HCT116 (cell line): ENCODE results near the gene COL4A1. TPM values are rescaled to one million over a fixed set of nuclear protein-coding genes. Genes with fewer than 3 reads are reported as not detected.

Source experiments
- ATAC-seq: fragments of 200-7000 bp; cut with Tn5 transposase; 2 replicates; pipeline ENCODE4 v1.9.1; 2020; ENCODE audit warnings: mild to moderate bottlenecking, moderate library complexity
- BruUV-seq: library from RNA; stranded (reverse); fragments of 400-500 nt; replicated peaks from 2 replicates; lab custom pipeline; 2021; lab: Mats Ljungman, UMichigan
- CTCF ChIA-PET: fragments of 300-600 bp; sonication (Branson Sonifier 250); formaldehyde crosslinking; loops from one replicate; lab custom pipeline; 2021; ENCODE audit warnings: antibody characterized with exemption; lab: Charles Lee
- POLR2A ChIA-PET: fragments of 300-600, 350-600 bp; sonication (Branson Sonifier 250); formaldehyde crosslinking; loops from one replicate; lab custom pipeline; 2021; ENCODE audit warnings: antibody characterized with exemption; lab: Charles Lee
- RAD21 ChIA-PET, 2 experiments: fragments of 300-600 bp; sonication (Branson Sonifier 250); formaldehyde crosslinking; loops; one replicate each; lab custom pipeline; 2023; ENCODE audit warnings: low total read pairs in 2 of 2; ENCODE audit not compliant: uncharacterized antibody in 2 of 2, unreplicated experiment in 2 of 2, low non-redundant PET in 1 of 2; lab: Charles Lee
- DNase-seq: peaks from one replicate; pipeline ENCODE4 v3.0.0-alpha.2; 2010; ENCODE audit warnings: low read depth, low spot score
- H2AFZ ChIP-seq: fragments of 200-600 bp; shearing (Covaris generic), sonication (generic); 2 replicates; pipeline ENCODE4 v1.6.1; 2017; ENCODE audit warnings: low read depth, mixed run types, mixed read lengths, antibody characterized with exemption, low read length; ENCODE audit not compliant: poor library complexity, severe bottlenecking
- H3K27ac ChIP-seq: 2 replicates; pipeline ENCODE4 v1.5.1; 2012; ENCODE audit warnings: low read depth, low read length
- H3K27me3 ChIP-seq: fragments of 200-600 bp; sonication (generic); 2 replicates; pipeline ENCODE4 v1.6.1; 2016; ENCODE audit warnings: mixed run types, low read length, mixed read lengths; ENCODE audit not compliant: insufficient read depth
- H3K36me3 ChIP-seq, 2 experiments: fragments of 200-500 bp in 1 of 2; fragments of 200-600 bp in 1 of 2; sonication (Bioruptor generic) in 1 of 2; sonication (generic) in 1 of 2; 2 replicates each; pipeline versions ENCODE4 v1.5.1 to v1.6.1; 2014 to 2016; ENCODE audit warnings: low read length in 2 of 2, inconsistent platforms in 1 of 2, mixed read lengths in 1 of 2, mixed run types in 1 of 2; ENCODE audit not compliant: insufficient read depth in 2 of 2, control insufficient read depth in 1 of 2
- H3K4me1 ChIP-seq, 2 experiments: fragments of 200-600 bp in 1 of 2; sonication (generic) in 1 of 2; 2 replicates each; pipeline versions ENCODE4 v1.5.1 to v1.6.1; 2012 to 2017; ENCODE audit warnings: low read length in 2 of 2, inconsistent platforms in 1 of 2, mild to moderate bottlenecking in 1 of 2, mixed read lengths in 1 of 2, mixed run types in 1 of 2, moderate library complexity in 1 of 2; ENCODE audit not compliant: insufficient read depth in 2 of 2, control insufficient read depth in 1 of 2
- H3K4me2 ChIP-seq: fragments of 200-600 bp; sonication (generic); 2 replicates; pipeline ENCODE4 v1.6.1; 2017; ENCODE audit warnings: mixed run types, low read length, mixed read lengths
- H3K4me3 ChIP-seq, 2 experiments: fragments of 200-600 bp in 1 of 2; sonication (generic) in 1 of 2; replicated peaks in 1 of 2; 2 replicates each; pipeline ENCODE4 v1.5.1; 2011 to 2016; ENCODE audit warnings: low read length in 2 of 2, control low read depth in 1 of 2, low read depth in 1 of 2, mild to moderate bottlenecking in 1 of 2, mixed read lengths in 1 of 2, mixed run types in 1 of 2
- H3K79me2 ChIP-seq: fragments of 200-600 bp; sonication (generic); 2 replicates; pipeline ENCODE4 v1.6.1; 2017; ENCODE audit warnings: mild to moderate bottlenecking, mixed run types, low read length, moderate library complexity, mixed read lengths; ENCODE audit not compliant: insufficient read depth
- H3K9ac ChIP-seq: fragments of 200-600 bp; sonication (generic); 2 replicates; pipeline ENCODE4 v1.6.1; 2016; ENCODE audit warnings: low read length, mixed read lengths
- H3K9me2 ChIP-seq: fragments of 200-600 bp; sonication (generic), shearing (Covaris generic); 2 replicates; pipeline ENCODE4 v1.6.1; 2017; ENCODE audit warnings: mixed run types, mild to moderate bottlenecking, moderate library complexity; ENCODE audit not compliant: insufficient read depth
- H3K9me3 ChIP-seq, 2 experiments: fragments of 200-500 bp in 1 of 2; fragments of 200-600 bp in 1 of 2; sonication (Bioruptor generic) in 1 of 2; sonication (generic) in 1 of 2; 2 replicates each; pipeline ENCODE4 v1.6.1; 2014 to 2017; ENCODE audit warnings: low read length in 2 of 2, mixed read lengths in 2 of 2, inconsistent platforms in 1 of 2, low read depth in 1 of 2, mild to moderate bottlenecking in 1 of 2, mixed run types in 1 of 2, moderate library complexity in 1 of 2; ENCODE audit not compliant: control insufficient read depth in 1 of 2, insufficient read depth in 1 of 2
- H4K20me1 ChIP-seq: fragments of 200-600 bp; sonication (generic), shearing (Covaris generic); 2 replicates; pipeline ENCODE4 v1.6.1; 2017; ENCODE audit warnings: mixed run types, mild to moderate bottlenecking, moderate library complexity; ENCODE audit not compliant: insufficient read depth
- CBX3 ChIP-seq: IDR thresholded peaks from 2 replicates; pipeline ENCODE4 v1.6.1; 2012; ENCODE audit warnings: low read depth
- FOSL1 ChIP-seq: IDR thresholded peaks from 2 replicates; pipeline ENCODE4 v1.6.1; 2012; ENCODE audit warnings: low read depth
- REST ChIP-seq: IDR thresholded peaks from 2 replicates; pipeline ENCODE4 v1.6.1; 2012; ENCODE audit warnings: low read depth
- TCF7L2 ChIP-seq: IDR thresholded peaks from 2 replicates; pipeline ENCODE4 v1.7.0; 2011; ENCODE audit warnings: borderline replicate concordance, inconsistent platforms; ENCODE audit not compliant: insufficient read depth, insufficient read length; ENCODE audit errors: extremely low read depth
- intact Hi-C: fragments of 100-400 bp; cut with micrococcal nuclease; formaldehyde crosslinking; loops from 2 replicates; pipeline ENCODE4 v1.10.0; 2022
- total RNA-seq: library from RNA; stranded (reverse); gene quantifications from one replicate; pipeline ENCODE4 v1.2.1, GENCODE V29; 2021; ENCODE audit not compliant: unreplicated experiment
- TF ChIP-seq, protein P1 (sequence below), 3 experiments: fragments of 200-600 bp in 1 of 3; sonication (generic) in 1 of 3; IDR thresholded peaks in 2 of 3; conservative IDR thresholded peaks in 1 of 3; 2 replicates each; pipeline ENCODE4 v1.5.1; 2012 to 2017; ENCODE audit warnings: low read depth in 2 of 3, low read length in 2 of 3, antibody characterized with exemption in 1 of 3, borderline replicate concordance in 1 of 3, control low read depth in 1 of 3, mild to moderate bottlenecking in 1 of 3, mixed read lengths in 1 of 3, mixed run types in 1 of 3, moderate library complexity in 1 of 3; ENCODE audit not compliant: insufficient read depth in 1 of 3

Gene COL4A1
- total RNA-seq, 1 experiment from 2014 or later = 0.57 TPM

- H3K27me3 ChIP-seq = no peaks in the 10 kb centered on the region; the same call in 1 of the 2 replicates
- H3K36me3 ChIP-seq = no peaks in the 10 kb centered on the region
- DNase-seq (no peak), ATAC-seq (no peak)
- ChIA-PET RAD21 (no interaction called here), POLR2A (no interaction called here), CTCF (no interaction called here)
- intact Hi-C loops = no loop called here
- H3K27ac ChIP-seq = no peak overlapping the region
- BruUV-seq = no TSS peak
- H3K4me1 ChIP-seq = no peaks in the 10 kb centered on the region
- no peak overlapping the region for H3K4me2 ChIP-seq
- no peaks in the 10 kb centered on the region for H3K79me2 ChIP-seq
- no peaks in the 10 kb centered on the region for H3K9me2 ChIP-seq
- no peaks in the 10 kb centered on the region for H4K20me1 ChIP-seq
- no peak overlapping the region for H3K4me3 ChIP-seq
- TF ChIP-seq, protein P1, sequence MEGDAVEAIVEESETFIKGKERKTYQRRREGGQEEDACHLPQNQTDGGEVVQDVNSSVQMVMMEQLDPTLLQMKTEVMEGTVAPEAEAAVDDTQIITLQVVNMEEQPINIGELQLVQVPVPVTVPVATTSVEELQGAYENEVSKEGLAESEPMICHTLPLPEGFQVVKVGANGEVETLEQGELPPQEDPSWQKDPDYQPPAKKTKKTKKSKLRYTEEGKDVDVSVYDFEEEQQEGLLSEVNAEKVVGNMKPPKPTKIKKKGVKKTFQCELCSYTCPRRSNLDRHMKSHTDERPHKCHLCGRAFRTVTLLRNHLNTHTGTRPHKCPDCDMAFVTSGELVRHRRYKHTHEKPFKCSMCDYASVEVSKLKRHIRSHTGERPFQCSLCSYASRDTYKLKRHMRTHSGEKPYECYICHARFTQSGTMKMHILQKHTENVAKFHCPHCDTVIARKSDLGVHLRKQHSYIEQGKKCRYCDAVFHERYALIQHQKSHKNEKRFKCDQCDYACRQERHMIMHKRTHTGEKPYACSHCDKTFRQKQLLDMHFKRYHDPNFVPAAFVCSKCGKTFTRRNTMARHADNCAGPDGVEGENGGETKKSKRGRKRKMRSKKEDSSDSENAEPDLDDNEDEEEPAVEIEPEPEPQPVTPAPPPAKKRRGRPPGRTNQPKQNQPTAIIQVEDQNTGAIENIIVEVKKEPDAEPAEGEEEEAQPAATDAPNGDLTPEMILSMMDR (IDR thresholded peaks at IDR 0.05 in 2 of 3, conservative IDR thresholded peaks at IDR 0.05 in 1 of 3; ENCODE audit: borderline replicate concordance in 1 of 3, insufficient read depth in 1 of 3, low read depth in 2 of 3, low read length in 2 of 3) = no peak
- no peak for TF ChIP-seq CBX3
- TF ChIP-seq REST = no peak
- no peak for TF ChIP-seq TCF7L2
- no peak for TF ChIP-seq FOSL1
- TF ChIP-seq, all 23 proteins: peak for 0
- Histone ChIP-seq H2AFZ (no peak overlapping the region), H3K9me3 (no peaks in the 10 kb centered on the region), H3K9ac (no peak overlapping the region)
Measured at GRCh38 chr13:110265341-110265681, 41.6 kb downstream of the COL4A1 start.
